ENCODE measurements around the gene LDLRAD4.

The LDLRAD4 gene

DNA sequence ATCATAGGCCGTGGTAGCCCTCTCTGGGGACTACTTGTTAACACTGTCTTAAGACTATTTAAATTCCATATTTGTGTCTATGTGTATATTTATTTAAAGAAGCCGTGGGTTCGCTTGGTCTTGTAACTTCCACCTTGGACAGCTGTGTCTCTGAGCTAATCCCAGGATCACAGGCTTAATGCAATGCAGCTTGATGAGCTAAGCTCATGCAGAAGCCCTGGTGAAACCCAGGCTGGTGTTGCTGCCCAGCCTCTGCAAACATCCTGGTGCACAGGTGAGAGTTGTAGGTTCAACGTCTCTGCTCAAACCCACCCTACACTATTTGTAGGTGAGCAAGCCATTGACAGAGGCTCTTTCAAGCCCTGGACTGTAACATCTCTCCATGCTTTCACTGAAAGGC, 296.0 kb downstream of the LDLRAD4 start:
- no peak overlapping the region for H3K4me3 ChIP-seq (ENCODE audit: low read length)
- no peak for DNase-seq (ENCODE audit: low read depth)
- TF ChIP-seq, protein P1, sequence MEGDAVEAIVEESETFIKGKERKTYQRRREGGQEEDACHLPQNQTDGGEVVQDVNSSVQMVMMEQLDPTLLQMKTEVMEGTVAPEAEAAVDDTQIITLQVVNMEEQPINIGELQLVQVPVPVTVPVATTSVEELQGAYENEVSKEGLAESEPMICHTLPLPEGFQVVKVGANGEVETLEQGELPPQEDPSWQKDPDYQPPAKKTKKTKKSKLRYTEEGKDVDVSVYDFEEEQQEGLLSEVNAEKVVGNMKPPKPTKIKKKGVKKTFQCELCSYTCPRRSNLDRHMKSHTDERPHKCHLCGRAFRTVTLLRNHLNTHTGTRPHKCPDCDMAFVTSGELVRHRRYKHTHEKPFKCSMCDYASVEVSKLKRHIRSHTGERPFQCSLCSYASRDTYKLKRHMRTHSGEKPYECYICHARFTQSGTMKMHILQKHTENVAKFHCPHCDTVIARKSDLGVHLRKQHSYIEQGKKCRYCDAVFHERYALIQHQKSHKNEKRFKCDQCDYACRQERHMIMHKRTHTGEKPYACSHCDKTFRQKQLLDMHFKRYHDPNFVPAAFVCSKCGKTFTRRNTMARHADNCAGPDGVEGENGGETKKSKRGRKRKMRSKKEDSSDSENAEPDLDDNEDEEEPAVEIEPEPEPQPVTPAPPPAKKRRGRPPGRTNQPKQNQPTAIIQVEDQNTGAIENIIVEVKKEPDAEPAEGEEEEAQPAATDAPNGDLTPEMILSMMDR (conservative IDR thresholded peaks at IDR 0.05; ENCODE audit: low read depth, low read length): no peak

DNA sequence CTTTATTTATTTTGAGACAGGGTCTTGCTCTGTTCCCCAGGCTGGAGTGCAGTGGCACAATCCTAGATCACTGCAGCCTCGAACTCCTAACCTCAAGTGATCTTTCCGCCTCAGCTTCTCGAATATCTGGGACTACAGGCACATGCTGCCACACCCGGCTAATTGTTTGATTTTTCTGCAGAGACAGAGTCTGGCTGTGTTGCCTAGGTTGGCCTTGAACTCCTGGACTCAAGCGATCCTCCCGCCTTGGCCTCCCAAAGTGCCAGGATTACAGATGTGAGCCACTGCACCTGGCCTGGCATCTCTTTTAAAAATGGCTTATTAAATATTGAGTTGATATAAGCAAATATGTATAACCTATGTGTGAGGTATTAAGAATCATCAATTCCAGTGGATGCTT, 298.3 kb downstream of the LDLRAD4 start:
- TF ChIP-seq, protein P1 (conservative IDR thresholded peaks at IDR 0.05; ENCODE audit: low read depth, low read length): no peak
- no peak for DNase-seq (ENCODE audit: low read depth)
- H3K4me3 ChIP-seq (ENCODE audit: low read length): no peak overlapping the region

DNA sequence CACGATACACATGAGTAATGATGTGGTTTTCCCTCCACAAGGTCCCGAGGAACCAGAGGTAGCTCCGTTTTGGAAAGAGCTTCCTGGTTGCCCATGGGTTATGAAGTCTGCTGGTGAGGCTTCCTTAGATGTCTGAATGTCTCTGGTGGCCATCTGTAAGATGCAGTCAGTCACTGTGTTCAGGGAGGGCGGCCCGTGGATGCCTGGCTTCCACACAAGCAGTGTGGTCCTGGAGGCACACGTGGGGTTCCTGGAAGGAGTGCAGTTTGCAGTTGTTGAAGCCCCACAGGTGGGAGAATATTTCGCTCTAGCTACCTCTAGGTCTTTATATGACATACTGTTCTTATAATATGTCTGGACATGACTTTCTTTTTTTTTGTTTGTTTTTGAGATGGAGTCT, 298.8 kb downstream of the LDLRAD4 start:
- TF ChIP-seq, protein P1 (conservative IDR thresholded peaks at IDR 0.05; ENCODE audit: low read depth, low read length): no peak
- no peak overlapping the region for H3K4me3 ChIP-seq (ENCODE audit: low read length)
- no peak for DNase-seq (ENCODE audit: low read depth)

DNA sequence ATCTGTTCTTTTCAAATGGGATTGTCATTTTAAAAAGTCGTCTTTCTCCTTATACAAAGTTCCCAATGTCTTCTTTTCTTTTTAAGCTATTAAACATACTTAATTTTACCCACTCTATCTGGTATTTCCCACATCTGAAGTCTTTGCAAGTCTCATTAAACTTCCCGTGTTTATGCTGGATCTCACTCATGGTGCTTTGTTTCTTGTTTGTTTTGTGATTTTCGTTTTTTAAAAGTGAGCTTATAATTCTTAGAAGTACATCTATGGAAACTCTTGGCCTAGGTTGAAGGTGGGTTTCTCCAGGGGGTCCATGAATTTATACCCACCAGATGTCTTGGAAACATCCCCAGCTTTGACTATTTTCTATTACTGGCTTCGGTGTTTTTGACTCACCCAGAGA, 299.8 kb downstream of the LDLRAD4 start:
- TF ChIP-seq, protein P1 (conservative IDR thresholded peaks at IDR 0.05; ENCODE audit: low read depth, low read length): no peak
- H3K4me3 ChIP-seq (ENCODE audit: low read length): no peak overlapping the region
- no peak for DNase-seq (ENCODE audit: low read depth)

DNA sequence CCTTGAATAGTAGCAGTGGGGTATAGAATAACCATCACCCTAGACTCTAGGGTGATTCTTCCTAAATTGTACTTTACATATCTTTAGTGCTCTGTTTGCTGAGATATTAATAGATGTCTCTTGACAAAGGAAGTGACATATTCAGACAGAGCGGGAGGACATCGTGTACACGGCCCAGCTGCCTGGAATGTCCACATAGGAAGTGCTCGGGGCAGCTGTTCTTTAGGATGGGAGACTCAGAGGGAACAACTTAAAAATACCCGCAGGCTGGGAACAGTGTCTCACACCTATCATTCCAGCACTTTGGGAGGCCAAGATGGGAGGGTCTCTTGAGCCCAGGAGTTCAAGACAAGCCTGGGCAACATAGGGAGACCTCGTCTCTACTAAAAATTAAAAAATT, 301.7 kb downstream of the LDLRAD4 start:
- no peak for DNase-seq (ENCODE audit: low read depth)
- TF ChIP-seq, protein P1 (conservative IDR thresholded peaks at IDR 0.05; ENCODE audit: low read depth, low read length): no peak
- no peak overlapping the region for H3K4me3 ChIP-seq (ENCODE audit: low read length)

DNA sequence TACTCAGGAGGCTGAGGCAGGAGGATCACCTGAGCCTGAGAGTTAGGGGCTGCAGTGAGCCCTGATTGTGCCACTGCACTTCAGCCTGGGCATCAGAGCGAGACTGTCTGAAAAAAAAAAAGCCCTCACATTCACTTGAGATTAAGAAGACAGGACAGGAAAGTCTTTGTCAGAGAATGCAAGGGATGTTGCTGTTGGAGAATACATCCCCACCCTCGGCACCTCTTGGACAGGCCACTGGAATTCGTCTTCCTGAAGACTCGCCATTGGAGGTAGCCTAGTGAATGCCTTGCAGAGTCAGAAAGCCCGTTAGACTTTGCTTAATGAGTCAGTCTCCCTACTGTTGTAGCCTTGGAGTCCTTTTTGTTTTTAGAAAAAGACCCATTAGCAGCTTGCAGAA, 302.2 kb downstream of the LDLRAD4 start:
- TF ChIP-seq, protein P1 (conservative IDR thresholded peaks at IDR 0.05; ENCODE audit: low read depth, low read length): no peak
- no peak for DNase-seq (ENCODE audit: low read depth)
- no peak overlapping the region for H3K4me3 ChIP-seq (ENCODE audit: low read length)

DNA sequence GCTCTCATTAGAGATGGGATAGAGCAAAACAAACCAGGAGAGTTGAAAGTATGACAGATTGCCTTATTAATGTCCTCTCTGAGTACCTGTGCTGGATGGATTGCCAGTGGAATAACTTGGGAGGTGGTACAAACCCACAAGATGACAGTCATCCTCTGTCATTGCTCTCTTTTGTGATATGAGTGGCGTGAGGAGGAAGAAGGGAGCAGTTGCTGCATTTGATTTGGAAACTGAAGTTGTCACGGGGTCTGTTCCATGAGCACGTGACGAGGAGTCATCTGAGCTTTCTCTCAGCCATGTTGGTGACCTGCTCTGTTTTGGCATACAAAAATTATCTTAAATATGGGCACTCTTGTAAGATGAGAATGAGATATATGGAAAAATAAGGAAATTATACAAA, 302.9 kb downstream of the LDLRAD4 start:
- DNase-seq (ENCODE audit: low read depth): no peak
- TF ChIP-seq, protein P1 (conservative IDR thresholded peaks at IDR 0.05; ENCODE audit: low read depth, low read length): no peak
- H3K4me3 ChIP-seq (ENCODE audit: low read length): no peak overlapping the region

All from retinal pigment epithelial cell (primary cell).